HepG2 (cell line): ENCODE data around the gene PCYT2. TPM values are rescaled to one million over a fixed set of nuclear protein-coding genes. Genes with fewer than 3 reads are reported as not detected.

Experiments
- ATAC-seq: fragments of 200-7000 bp; cut with Tn5 transposase; 3 replicates; pipeline ENCODE4 v1.9.1; 2020; ENCODE audit warnings: mild to moderate bottlenecking, moderate library complexity
- BruUV-seq: library from RNA; stranded (reverse); fragments of 400-500 nt; replicated peaks from 2 replicates; lab custom pipeline; 2021; lab: Mats Ljungman, UMichigan
- CTCF ChIA-PET: fragments of 300-600 bp; formaldehyde crosslinking; extraction: SDS; loops from one replicate; lab custom pipeline; 2021; ENCODE audit warnings: low total read pairs, inconsistent platforms, low intra/inter-chr PET ratio; lab: Yijun Ruan, JAX
- POLR2A ChIA-PET: fragments of 350-600 bp; sonication (Branson Sonifier 250); formaldehyde crosslinking; loops from one replicate; lab custom pipeline; 2020; ENCODE audit warnings: antibody characterized with exemption, inconsistent platforms; lab: Yijun Ruan, JAX
- DNase-seq: peaks from one replicate; pipeline ENCODE4 v3.0.0-alpha.2; 2015; ENCODE audit warnings: low spot score
- FAIRE-seq: peaks from 3 replicates; lab custom pipeline; 2011; peaks lifted over from hg19 to GRCh38; lab: Jason Lieb, UNC
- H2AFZ ChIP-seq: one replicate; pipeline ENCODE4 v1.6.1; 2011; ENCODE audit warnings: low read length, inconsistent platforms
- H3K27ac ChIP-seq: fragments of 300-600 bp; 3 replicates; pipeline ENCODE4 v1.8.0; 2011; ENCODE audit warnings: mixed run types, mild to moderate bottlenecking, mixed read lengths, low read length, inconsistent platforms; ENCODE audit not compliant: insufficient read depth; ENCODE audit errors: extremely low read length
- H3K27me3 ChIP-seq, 2 experiments: fragments of 200-600 bp in 1 of 2; 2 replicates in 1 of 2; 3 replicates in 1 of 2; pipeline versions ENCODE4 v1.6.0 to v1.8.0; 2011; ENCODE audit warnings: low read length in 2 of 2, mild to moderate bottlenecking in 2 of 2, moderate library complexity in 2 of 2, inconsistent platforms in 1 of 2; ENCODE audit not compliant: insufficient read depth in 2 of 2, control insufficient read depth in 1 of 2
- H3K36me3 ChIP-seq, 2 experiments: fragments of 200-600 bp in 1 of 2; replicated peaks in 1 of 2; 2 replicates in 1 of 2; 3 replicates in 1 of 2; pipeline versions ENCODE4 v1.5.1 to v1.8.0; 2011; ENCODE audit warnings: low read length in 2 of 2, inconsistent platforms in 1 of 2; ENCODE audit not compliant: insufficient read depth in 2 of 2, control insufficient read depth in 1 of 2
- H3K4me1 ChIP-seq: 2 replicates; pipeline ENCODE4 v1.5.1; 2012; ENCODE audit warnings: low read length, inconsistent platforms; ENCODE audit not compliant: insufficient read depth
- H3K4me2 ChIP-seq: 2 replicates; pipeline ENCODE4 v1.6.0; 2011; ENCODE audit warnings: low read depth, low read length, inconsistent platforms
- H3K4me3 ChIP-seq, 3 experiments: fragments of 200-600 bp in 1 of 3; sonication (generic), shearing (Covaris generic) in 1 of 3; replicated peaks in 1 of 3; 2 replicates each; pipeline ENCODE4 v1.5.1; 2011 to 2016; ENCODE audit warnings: low read length in 3 of 3, inconsistent platforms in 2 of 3, low read depth in 2 of 3, mild to moderate bottlenecking in 2 of 3, control low read depth in 1 of 3, mixed read lengths in 1 of 3; ENCODE audit not compliant: insufficient read depth in 1 of 3
- H3K79me2 ChIP-seq: one replicate; pipeline ENCODE4 v1.6.1; 2011; ENCODE audit warnings: low read length, inconsistent platforms; ENCODE audit not compliant: insufficient read depth
- H3K9ac ChIP-seq: 2 replicates; pipeline ENCODE4 v1.6.0; 2011; ENCODE audit warnings: mild to moderate bottlenecking, low read depth, low read length, inconsistent platforms; ENCODE audit not compliant: insufficient read depth
- H3K9me3 ChIP-seq: 2 replicates; pipeline ENCODE4 v1.5.1; 2012; ENCODE audit warnings: mild to moderate bottlenecking, low read length
- H4K20me1 ChIP-seq: 2 replicates; pipeline ENCODE4 v1.6.0; 2011; ENCODE audit warnings: inconsistent platforms, mild to moderate bottlenecking, low read length, moderate library complexity; ENCODE audit not compliant: insufficient read depth
- ARNT2 ChIP-seq: sonication (generic); formaldehyde crosslinking; IDR thresholded peaks from 2 replicates; pipeline ENCODE4 v1.8.0; 2022; ENCODE audit warnings: mild to moderate bottlenecking, low read depth, missing genetic modification reagents, moderate library complexity
- ATF3 ChIP-seq: sonication (generic); formaldehyde crosslinking; IDR thresholded peaks from 2 replicates; pipeline ENCODE4 v1.4.0; 2020; ENCODE audit warnings: missing genetic modification reagents
- CSRNP1 ChIP-seq: sonication (generic); formaldehyde crosslinking; IDR thresholded peaks from 2 replicates; pipeline ENCODE4 v1.8.1; 2023; ENCODE audit warnings: mild to moderate bottlenecking, missing genetic modification reagents
- HNF1B ChIP-seq: sonication (generic); formaldehyde crosslinking; IDR thresholded peaks from 2 replicates; pipeline ENCODE4 v1.5.1; 2020; ENCODE audit warnings: mild to moderate bottlenecking, moderate library complexity, missing genetic modification reagents
- HNF4A ChIP-seq: sonication (generic); formaldehyde crosslinking; IDR thresholded peaks from 2 replicates; pipeline ENCODE4 v1.4.0; 2020; ENCODE audit warnings: missing genetic modification reagents
- IKZF4 ChIP-seq: sonication (generic); formaldehyde crosslinking; IDR thresholded peaks from 2 replicates; pipeline ENCODE4 v1.5.1; 2020; ENCODE audit warnings: borderline replicate concordance, mild to moderate bottlenecking, low read depth, missing genetic modification reagents; ENCODE audit errors: not compliant biosample characterization
- MEF2D ChIP-seq: sonication (generic); formaldehyde crosslinking; IDR thresholded peaks from 2 replicates; pipeline ENCODE4 v1.5.1; 2020; ENCODE audit warnings: mild to moderate bottlenecking, missing genetic modification reagents
- MNT ChIP-seq: fragments of 450-650 bp; IDR thresholded peaks from 2 replicates; pipeline ENCODE4 v1.6.1; 2016
- MYNN ChIP-seq: sonication (generic); formaldehyde crosslinking; IDR thresholded peaks from 2 replicates; pipeline ENCODE4 v1.4.0; 2020; ENCODE audit warnings: mild to moderate bottlenecking, low read depth, missing genetic modification reagents
- SALL1 ChIP-seq: sonication (generic); formaldehyde crosslinking; IDR thresholded peaks from 2 replicates; pipeline ENCODE4 v1.8.0; 2022; ENCODE audit warnings: mild to moderate bottlenecking, missing genetic modification reagents
- TBX3 ChIP-seq: fragments of 450-650 bp; IDR thresholded peaks from 2 replicates; pipeline ENCODE4 v1.6.1; 2017; ENCODE audit warnings: antibody characterized with exemption, mild to moderate bottlenecking, inconsistent platforms, borderline replicate concordance
- TEAD3 ChIP-seq: optimal IDR thresholded peaks from 2 replicates; pipeline ENCODE3; 2016; ENCODE audit warnings: borderline replicate concordance
- YEATS4 ChIP-seq: sonication (generic); formaldehyde crosslinking; IDR thresholded peaks from 2 replicates; pipeline ENCODE4 v1.4.0; 2020; ENCODE audit warnings: missing genetic modification reagents, borderline replicate concordance
- ZNF713 ChIP-seq: sonication (generic); formaldehyde crosslinking; IDR thresholded peaks from 2 replicates; pipeline ENCODE4 v1.4.0; 2020; ENCODE audit warnings: mild to moderate bottlenecking, missing genetic modification reagents
- WGBS: methylation state at CpG from one replicate; pipeline ENCODE4 v1.1.6; 2017; ENCODE audit warnings: low lambda C conversion rate; 5-methylcytosine and 5-hydroxymethylcytosine counted together
- in situ Hi-C: cut with HindIII; loops from 2 replicates; pipeline ENCODE4 v1.10.0; 2017; ENCODE audit warnings: low pct_unique_long_range_greater_than_20kb; ENCODE audit not compliant: extremely low pct_ligation_motif_present
- intact Hi-C: fragments of 100-400 bp; cut with micrococcal nuclease; formaldehyde crosslinking; loops from one replicate; pipeline ENCODE4 v1.10.0; 2022; ENCODE audit not compliant: unreplicated experiment
- polyA plus RNA-seq, 8 experiments: library from polyadenylated mRNA; depleted of rRNA in 3 of 8; stranded (reverse) in 7 of 8; unstranded in 1 of 8; fragments of >200 nt; fragmentation: Illumina TruSeq in 4 of 8; extraction: Trizol in 4 of 8; gene quantifications; 2 replicates each; pipeline versions ENCODE4 v1.2.1 to v1.2.3, GENCODE V29; 2011 to 2016; ENCODE audit warnings: low read depth in 4 of 8, missing spikeins in 1 of 8, mixed read lengths in 1 of 8; ENCODE audit not compliant: insufficient read depth in 1 of 8
- total RNA-seq, 5 experiments: library from RNA; depleted of rRNA; stranded (reverse); fragments of >200 nt; fragmentation: Illumina TruSeq; extraction: Trizol; gene quantifications; 2 replicates each; pipeline ENCODE4 v1.2.3, GENCODE V29; 2016; ENCODE audit warnings: low read depth in 1 of 5

PCYT2 gene
- total and polyA plus RNA-seq, 2 of the 13 experiments (the other 11 are each of a cell fraction or from before 2014, with no cell fraction given): 147 to 297 TPM

GRCh38 chr17:81928544-81929252, 17.5 kb upstream of the PCYT2 start:
- Histone ChIP-seq H3K4me1 (peaks cover 60% of the 10 kb centered on the region), H3K27me3 (no peaks in the 10 kb centered on the region), H3K4me2 (peak overlapping the region; percentile 94), H3K36me3 (peaks cover 4 to 6% of the 10 kb centered on the region in 2 experiments; a peak in 4 of 5 replicates), H4K20me1 (peaks cover 29% of the 10 kb centered on the region), H3K9ac (peak overlapping the region; percentile 79), H3K79me2 (peaks cover 37% of the 10 kb centered on the region), H3K9me3 (no peaks in the 10 kb centered on the region), H3K4me3 (peak overlapping the region; percentile 74 to 91 (median 89)), H2AFZ (no peak overlapping the region), H3K27ac (peak overlapping the region; percentile 79)
- FAIRE-seq (no peak), DNase-seq (no peak), ATAC-seq (peak; percentile 11)
- CTCF ChIA-PET: interaction anchor here (1.0 kb wide), 1 partner anchor 92 kb away, joined by 3 read pairs; no protein-coding TSS in a partner anchor
- intact Hi-C loops: no loop called here
- 31% methylated on average over 22 of the region's 44 CpGs for WGBS
- POLR2A ChIA-PET: interaction anchor here (0.6 to 6.1 kb wide), 25 partner anchors 9 to 225 kb away, joined by 3 to 71 read pairs (median 5); partner anchors contain the start of genes CENPX, DCXR, LRRC45 and MCRIP1
- in situ Hi-C loops: no loop called here
- BruUV-seq: TSS peak; percentile 26
- no peak for TF ChIP-seq MYNN (CRISPR knock-in tag)
- peak; percentile 85; the same call in 1 of the 2 replicates for TF ChIP-seq HNF1B
- TF ChIP-seq TEAD3 (CRISPR knock-in tag): peak; percentile 21
- no peak for TF ChIP-seq MEF2D
- no peak for TF ChIP-seq ZNF713 (CRISPR knock-in tag)
- no peak for TF ChIP-seq HNF4A
- TF ChIP-seq ARNT2 (CRISPR knock-in tag): no peak
- TF ChIP-seq ATF3 (CRISPR knock-in tag): no peak
- no peak for TF ChIP-seq YEATS4 (CRISPR knock-in tag)
- TF ChIP-seq SALL1 (CRISPR knock-in tag): no peak
- no peak for TF ChIP-seq TBX3
- peak; percentile 42 for TF ChIP-seq IKZF4 (CRISPR knock-in tag)
- TF ChIP-seq MNT: no peak
- TF ChIP-seq CSRNP1: peak; percentile 59; the same call in 1 of the 2 replicates
